Astrocyte (in vitro differentiated cells and primary cell): ENCODE data around the gene CTNNA3. TPM values are rescaled to one million over a fixed set of nuclear protein-coding genes. Genes with fewer than 3 reads are reported as not detected.

Experiments
- DNase-seq: peaks from one replicate; pipeline ENCODE4 v3.0.0-alpha.2; 2010; ENCODE audit warnings: low read depth
- FAIRE-seq: peaks from 2 replicates; lab custom pipeline; 2011; peaks lifted over from hg19 to GRCh38; lab: Jason Lieb, UNC
- H2AFZ ChIP-seq: 2 replicates; pipeline ENCODE4 v1.6.0; 2012; ENCODE audit warnings: low read depth, low read length, inconsistent platforms
- H3K27ac ChIP-seq: 2 replicates; pipeline ENCODE4 v1.5.1; 2011; ENCODE audit warnings: low read depth, low read length, inconsistent platforms
- H3K27me3 ChIP-seq: 2 replicates; pipeline ENCODE4 v1.6.0; 2011; ENCODE audit warnings: low read length, inconsistent platforms; ENCODE audit not compliant: insufficient read depth
- H3K36me3 ChIP-seq: 2 replicates; pipeline ENCODE4 v1.5.1; 2011; ENCODE audit warnings: low read length, inconsistent platforms; ENCODE audit not compliant: insufficient read depth
- H3K4me1 ChIP-seq: 2 replicates; pipeline ENCODE4 v1.5.1; 2011; ENCODE audit warnings: low read length, inconsistent platforms; ENCODE audit not compliant: insufficient read depth
- H3K4me2 ChIP-seq: 2 replicates; pipeline ENCODE4 v1.6.0; 2012; ENCODE audit warnings: low read length, inconsistent platforms
- H3K4me3 ChIP-seq: 2 replicates; pipeline ENCODE4 v1.5.1; 2011; ENCODE audit warnings: low read depth, mild to moderate bottlenecking, low read length, inconsistent platforms; ENCODE audit not compliant: insufficient read depth
- H3K79me2 ChIP-seq: 2 replicates; pipeline ENCODE4 v1.6.0; 2012; ENCODE audit warnings: mild to moderate bottlenecking, low read length, inconsistent platforms; ENCODE audit not compliant: insufficient read depth
- H3K9ac ChIP-seq: 2 replicates; pipeline ENCODE4 v1.6.0; 2012; ENCODE audit warnings: mild to moderate bottlenecking, low read length, inconsistent platforms
- H3K9me3 ChIP-seq: 2 replicates; pipeline ENCODE4 v1.5.1; 2012; ENCODE audit warnings: low read depth, mild to moderate bottlenecking, low read length, inconsistent platforms; ENCODE audit not compliant: insufficient read depth
- H4K20me1 ChIP-seq: 2 replicates; pipeline ENCODE4 v1.6.0; 2012; ENCODE audit warnings: low read length, inconsistent platforms; ENCODE audit not compliant: insufficient read depth
- H3K27ac Mint-ChIP-seq: one replicate; pipeline ENCODE4 v1.8.0; 2021; ENCODE audit warnings: mild to moderate bottlenecking, mixed read lengths; ENCODE audit not compliant: unreplicated experiment
- H3K27me3 Mint-ChIP-seq: one replicate; pipeline ENCODE4 v1.8.0; 2021; ENCODE audit warnings: low read depth, mixed read lengths; ENCODE audit not compliant: unreplicated experiment
- H3K36me3 Mint-ChIP-seq: one replicate; pipeline ENCODE4 v1.8.0; 2021; ENCODE audit warnings: low read depth, mixed read lengths; ENCODE audit not compliant: unreplicated experiment
- H3K4me1 Mint-ChIP-seq: one replicate; pipeline ENCODE4 v1.8.0; 2021; ENCODE audit warnings: low read depth, mixed read lengths; ENCODE audit not compliant: unreplicated experiment
- H3K4me3 Mint-ChIP-seq: one replicate; pipeline ENCODE4 v1.8.0; 2021; ENCODE audit warnings: mild to moderate bottlenecking, moderate library complexity, mixed read lengths; ENCODE audit not compliant: unreplicated experiment
- H3K9me3 Mint-ChIP-seq: one replicate; pipeline ENCODE4 v1.8.0; 2021; ENCODE audit warnings: mild to moderate bottlenecking, mixed read lengths; ENCODE audit not compliant: unreplicated experiment
- EZH2 ChIP-seq: IDR thresholded peaks from 2 replicates; pipeline ENCODE4 v1.6.1; 2012; ENCODE audit warnings: mild to moderate bottlenecking, low read length, inconsistent platforms; ENCODE audit not compliant: insufficient read depth
- total RNA-seq: library from RNA; stranded (reverse); gene quantifications from 2 replicates; pipeline ENCODE4 v1.2.1, GENCODE V29; 2021
- TF ChIP-seq, protein P1 (sequence below): IDR thresholded peaks from 2 replicates; pipeline ENCODE4 v1.5.1; 2011; ENCODE audit warnings: low read depth, mild to moderate bottlenecking, inconsistent platforms, low read length, moderate library complexity; ENCODE audit not compliant: insufficient read depth

The CTNNA3 gene
- total RNA-seq, 1 donor from 2014 or later: 0.73 TPM

DNA sequence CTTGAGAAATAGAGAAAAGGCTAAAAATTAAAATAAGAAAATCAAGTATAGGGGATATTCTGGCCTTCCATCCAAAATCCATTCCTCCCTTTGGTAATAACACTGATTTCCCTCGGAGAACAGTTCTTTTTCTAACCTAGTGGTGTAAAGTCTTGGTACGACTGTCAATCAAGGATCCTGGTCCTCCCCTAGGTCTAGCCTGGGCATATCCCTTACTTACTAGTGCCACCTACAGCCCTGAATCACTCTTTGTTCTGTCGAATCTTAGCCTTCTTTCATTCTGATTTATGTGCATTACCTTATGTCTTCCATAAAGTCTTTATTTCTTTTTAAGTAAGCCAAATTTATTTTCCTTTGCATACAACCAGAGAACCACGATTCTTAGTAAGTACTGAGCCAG lies 1068.8 kb downstream of the CTNNA3 start:
- H3K4me1 ChIP-seq: no peaks in the 10 kb centered on the region
- H3K4me3 ChIP-seq: no peak overlapping the region
- no peak overlapping the region for H3K27ac ChIP-seq
- no peaks in the 10 kb centered on the region for H3K27me3 ChIP-seq
- Mint-ChIP-seq H3K4me3 (no peak overlapping the region), H3K4me1 (peaks cover 16% of the 10 kb centered on the region), H3K36me3 (no peaks in the 10 kb centered on the region), H3K27ac (no peak overlapping the region), H3K27me3 (no peaks in the 10 kb centered on the region), H3K9me3 (peaks cover 2% of the 10 kb centered on the region)
- FAIRE-seq (no peak), DNase-seq (no peak)
- H3K36me3 ChIP-seq: no peaks in the 10 kb centered on the region
- H4K20me1 ChIP-seq: no peaks in the 10 kb centered on the region
- H3K9me3 ChIP-seq: no peaks in the 10 kb centered on the region
- H3K4me2 ChIP-seq: no peak overlapping the region
- no peaks in the 10 kb centered on the region for H3K79me2 ChIP-seq
- TF ChIP-seq, protein P1, sequence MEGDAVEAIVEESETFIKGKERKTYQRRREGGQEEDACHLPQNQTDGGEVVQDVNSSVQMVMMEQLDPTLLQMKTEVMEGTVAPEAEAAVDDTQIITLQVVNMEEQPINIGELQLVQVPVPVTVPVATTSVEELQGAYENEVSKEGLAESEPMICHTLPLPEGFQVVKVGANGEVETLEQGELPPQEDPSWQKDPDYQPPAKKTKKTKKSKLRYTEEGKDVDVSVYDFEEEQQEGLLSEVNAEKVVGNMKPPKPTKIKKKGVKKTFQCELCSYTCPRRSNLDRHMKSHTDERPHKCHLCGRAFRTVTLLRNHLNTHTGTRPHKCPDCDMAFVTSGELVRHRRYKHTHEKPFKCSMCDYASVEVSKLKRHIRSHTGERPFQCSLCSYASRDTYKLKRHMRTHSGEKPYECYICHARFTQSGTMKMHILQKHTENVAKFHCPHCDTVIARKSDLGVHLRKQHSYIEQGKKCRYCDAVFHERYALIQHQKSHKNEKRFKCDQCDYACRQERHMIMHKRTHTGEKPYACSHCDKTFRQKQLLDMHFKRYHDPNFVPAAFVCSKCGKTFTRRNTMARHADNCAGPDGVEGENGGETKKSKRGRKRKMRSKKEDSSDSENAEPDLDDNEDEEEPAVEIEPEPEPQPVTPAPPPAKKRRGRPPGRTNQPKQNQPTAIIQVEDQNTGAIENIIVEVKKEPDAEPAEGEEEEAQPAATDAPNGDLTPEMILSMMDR: peak; percentile 17
- TF ChIP-seq EZH2: no peak
- H2AFZ ChIP-seq: no peak overlapping the region
- H3K9ac ChIP-seq: no peak overlapping the region

DNA sequence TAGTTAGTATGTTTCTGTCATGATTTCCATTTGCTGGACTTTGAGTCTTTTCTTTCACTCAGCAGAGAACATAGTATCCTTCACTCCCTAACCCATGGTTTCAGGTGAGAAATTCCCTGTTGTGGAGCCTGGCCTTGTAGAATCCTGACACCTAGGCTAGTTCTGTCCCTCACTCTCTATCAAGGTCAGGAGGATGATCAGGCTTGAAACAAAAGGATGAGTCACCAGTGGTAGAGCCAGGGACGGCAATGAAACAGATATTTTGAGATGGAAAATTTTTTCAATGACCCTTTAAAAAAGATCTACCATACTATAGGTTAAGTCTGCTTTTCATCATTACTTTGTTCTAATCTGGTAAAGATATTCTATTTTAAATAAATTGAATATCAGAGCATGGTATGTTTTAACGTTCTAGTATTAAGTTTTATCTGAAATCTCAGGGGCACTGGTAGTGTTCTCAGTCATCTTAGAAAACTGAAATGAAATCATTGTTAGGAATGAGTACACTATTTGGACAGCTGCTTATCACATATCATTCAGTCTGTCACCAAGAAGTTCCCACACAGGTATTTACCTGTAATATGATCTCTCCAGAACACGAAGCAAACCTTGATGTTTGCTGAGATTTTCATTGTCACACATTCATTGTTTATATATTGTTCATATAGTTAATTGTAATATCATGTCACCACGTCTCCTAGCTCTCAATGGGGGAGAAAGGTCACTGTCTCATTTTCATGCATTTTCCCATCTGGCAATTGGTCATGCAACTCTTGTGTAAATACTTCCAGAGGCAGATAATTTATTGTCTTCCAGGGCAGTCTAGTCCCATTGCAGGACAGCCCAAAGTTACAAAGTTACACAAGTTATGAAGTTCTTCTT lies 1070.0 kb downstream of the CTNNA3 start:
- Histone ChIP-seq H3K4me1 (no peaks in the 10 kb centered on the region), H3K4me3 (no peak overlapping the region), H3K27ac (no peak overlapping the region), H3K9ac (no peak overlapping the region), H3K9me3 (no peaks in the 10 kb centered on the region), H3K79me2 (no peaks in the 10 kb centered on the region), H4K20me1 (no peaks in the 10 kb centered on the region), H3K27me3 (no peaks in the 10 kb centered on the region), H2AFZ (no peak overlapping the region), H3K4me2 (no peak overlapping the region), H3K36me3 (no peaks in the 10 kb centered on the region)
- DNase-seq: no peak
- Mint-ChIP-seq H3K27ac (no peak overlapping the region), H3K4me1 (peaks cover 16% of the 10 kb centered on the region), H3K36me3 (no peaks in the 10 kb centered on the region), H3K27me3 (no peaks in the 10 kb centered on the region), H3K9me3 (peaks cover 2% of the 10 kb centered on the region), H3K4me3 (no peak overlapping the region)
- TF ChIP-seq, protein P1: no peak
- TF ChIP-seq EZH2: no peak
- FAIRE-seq: no peak

DNA sequence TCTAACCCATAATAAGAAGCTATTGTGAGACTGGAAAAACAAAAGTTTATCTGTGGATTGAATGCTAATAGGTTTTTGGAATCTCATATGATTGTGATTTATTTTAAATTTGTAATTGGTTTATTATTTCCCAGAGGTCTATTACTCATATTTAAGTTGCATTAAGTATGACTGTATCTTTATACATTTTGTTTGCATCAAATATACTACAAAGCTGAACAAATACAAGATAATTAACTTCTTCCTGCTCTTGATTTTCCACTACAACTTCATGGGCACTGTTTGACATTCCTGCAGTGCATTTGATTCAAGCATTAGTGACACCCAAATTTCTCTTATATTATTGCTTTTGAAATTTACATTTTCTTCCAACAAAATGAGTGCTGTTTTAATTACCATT lies 1073.9 kb downstream of the CTNNA3 start:
- no peaks in the 10 kb centered on the region for H3K36me3 Mint-ChIP-seq
- H3K27me3 Mint-ChIP-seq: no peaks in the 10 kb centered on the region
- no peak overlapping the region for H3K27ac Mint-ChIP-seq
- peaks cover 3% of the 10 kb centered on the region for H3K4me1 Mint-ChIP-seq
- Histone ChIP-seq H3K27ac (no peak overlapping the region), H3K9me3 (no peaks in the 10 kb centered on the region), H3K4me2 (no peak overlapping the region), H3K9ac (no peak overlapping the region), H3K79me2 (no peaks in the 10 kb centered on the region), H3K4me3 (no peak overlapping the region), H2AFZ (no peak overlapping the region), H3K27me3 (no peaks in the 10 kb centered on the region), H4K20me1 (no peaks in the 10 kb centered on the region), H3K36me3 (no peaks in the 10 kb centered on the region), H3K4me1 (no peaks in the 10 kb centered on the region)
- H3K9me3 Mint-ChIP-seq: peaks cover 2% of the 10 kb centered on the region
- H3K4me3 Mint-ChIP-seq: no peak overlapping the region
- TF ChIP-seq EZH2: no peak
- TF ChIP-seq, protein P1: no peak
- DNase-seq: no peak
- no peak for FAIRE-seq
